ENCODE results near the gene CPNE1.

- TF ChIP-seq POLR2A (IDR thresholded peaks at IDR 0.05) (no peak), CTCF (IDR thresholded peaks at IDR 0.05) (no peak)
Measured at GRCh38 chr20:35708502-35708901, 43.8 kb upstream of the CPNE1 start.
